DMS153 treated with DMSO at 0.1 percent for 48 hours (cell line): Measurements from ENCODE around the gene BLOC1S1.
A peak's percentile ranks its signal among the peaks of the same experiment; 100 is the strongest.
"Not testable (repeated sequence)": the region's sequence is repeated elsewhere in the genome, so short reads cannot be mapped to it uniquely, and the experiment has no call there.

Source experiments
- DNase-seq: peaks from one replicate; lab custom pipeline; 2025; ENCODE audit not compliant: unreplicated experiment; lab: John Stamatoyannopoulos, UW

BLOC1S1 gene

GRCh38 chr12:55743406-55744339, 27.8 kb downstream of the BLOC1S1 start:
- no peak for DNase-seq

DNA sequence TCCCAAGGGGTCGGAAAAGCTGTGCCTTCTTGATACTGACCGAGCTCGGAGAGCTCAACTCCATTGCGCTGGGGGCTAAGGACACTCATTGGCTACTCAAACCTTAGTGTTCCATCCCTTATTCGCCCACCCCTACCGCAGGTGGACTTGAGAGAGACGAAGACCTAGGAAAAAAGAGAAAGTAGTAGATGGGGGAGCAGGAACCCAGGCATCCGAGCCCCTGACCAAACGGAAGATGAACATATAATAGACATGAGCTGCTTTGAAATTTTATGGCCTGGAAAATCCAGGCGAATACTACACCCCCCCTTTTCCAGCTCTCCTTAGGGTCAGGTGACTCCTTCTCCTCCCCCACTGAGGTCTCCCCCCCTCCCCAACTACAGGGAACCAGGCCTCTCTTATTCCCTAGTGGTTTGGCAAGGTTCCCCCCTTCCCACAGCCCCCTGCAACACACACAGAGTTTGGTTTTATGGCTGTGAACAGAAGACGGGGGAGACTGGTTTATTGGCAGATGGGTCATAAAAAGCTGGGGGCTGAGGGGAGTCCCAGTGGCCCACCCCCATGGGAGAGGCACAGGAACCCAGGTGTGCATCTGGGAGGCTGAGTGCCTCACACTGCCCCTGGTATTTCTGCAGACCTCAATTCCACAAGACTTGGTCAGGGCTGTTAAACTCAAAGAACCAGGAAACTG, 28.6 kb downstream of the BLOC1S1 start:
- no peak for DNase-seq

DNA sequence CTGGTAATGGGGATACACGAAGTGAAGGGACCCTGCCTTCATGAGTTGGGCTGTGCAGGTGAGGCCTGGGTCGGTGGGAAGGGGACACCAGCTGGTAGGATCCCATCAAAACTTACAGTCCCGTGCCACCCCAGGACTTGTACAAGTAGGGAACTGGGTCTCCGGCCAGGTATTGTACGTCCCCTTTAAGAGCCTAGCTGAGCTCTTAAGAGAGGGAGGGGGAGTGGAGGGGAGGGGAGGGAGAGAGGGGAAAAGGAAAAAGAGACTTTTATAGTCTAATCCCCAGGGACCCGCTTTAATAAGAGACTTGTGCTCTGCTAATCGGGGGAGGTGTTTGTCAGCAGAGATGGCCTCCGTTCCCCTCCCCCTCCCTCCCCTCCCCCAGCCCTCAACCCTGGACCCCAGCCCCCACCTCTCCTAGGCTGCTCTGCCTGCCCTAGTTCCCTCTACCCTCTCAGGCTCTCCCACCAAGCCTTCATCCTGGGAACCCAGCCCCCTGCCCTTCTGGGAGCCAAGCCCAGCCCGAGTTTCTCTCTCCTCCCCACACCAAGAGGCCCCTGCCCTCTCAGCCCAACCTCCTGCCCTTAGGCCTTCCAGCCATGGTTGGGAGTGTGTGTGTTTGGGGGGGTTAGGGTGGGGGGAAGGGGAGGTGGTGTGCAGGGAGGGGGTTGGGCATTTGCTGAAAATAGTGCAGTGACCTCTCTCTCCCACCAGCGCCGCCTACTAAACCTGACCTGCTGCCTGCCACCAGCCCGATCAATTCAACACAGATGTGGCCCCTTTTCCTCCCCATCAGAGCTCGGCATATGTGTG, 29.7 kb downstream of the BLOC1S1 start:
- DNase-seq, result peak; percentile 87

DNA sequence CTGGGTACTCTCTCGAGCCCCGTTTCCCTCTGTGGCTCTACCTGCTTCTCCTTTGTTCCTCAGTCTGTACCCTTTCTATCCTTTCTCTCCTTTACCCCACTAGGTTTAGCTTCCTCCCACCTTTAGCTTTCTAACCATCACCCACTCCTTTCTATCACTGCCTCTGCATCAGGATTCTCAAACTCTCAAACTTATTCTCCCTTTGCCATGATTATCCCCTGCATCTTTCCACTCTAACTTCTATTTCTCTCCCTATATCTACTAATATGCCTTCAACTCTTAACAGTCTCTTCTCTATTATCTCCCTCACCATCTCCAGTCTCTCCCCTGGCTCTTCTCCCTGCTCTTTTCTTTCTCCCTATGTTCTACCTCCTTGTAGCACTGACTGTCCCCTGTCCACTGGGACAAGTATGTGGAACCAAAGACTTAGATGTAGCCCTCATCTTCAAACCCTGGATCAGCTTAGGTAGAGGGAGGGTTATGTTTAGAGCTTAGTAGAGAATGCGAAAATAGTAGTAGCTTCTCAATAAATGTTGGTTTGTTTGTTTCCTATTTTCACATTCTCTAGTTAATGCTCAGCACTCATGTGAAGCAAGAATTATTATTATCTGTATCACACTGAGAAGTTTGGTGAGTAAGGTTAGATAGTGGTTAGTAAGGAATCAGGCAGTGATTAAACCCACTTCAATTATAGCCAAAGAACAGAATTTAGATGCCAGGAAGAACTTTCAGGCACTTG, 30.5 kb downstream of the BLOC1S1 start:
- no peak for DNase-seq

DNA sequence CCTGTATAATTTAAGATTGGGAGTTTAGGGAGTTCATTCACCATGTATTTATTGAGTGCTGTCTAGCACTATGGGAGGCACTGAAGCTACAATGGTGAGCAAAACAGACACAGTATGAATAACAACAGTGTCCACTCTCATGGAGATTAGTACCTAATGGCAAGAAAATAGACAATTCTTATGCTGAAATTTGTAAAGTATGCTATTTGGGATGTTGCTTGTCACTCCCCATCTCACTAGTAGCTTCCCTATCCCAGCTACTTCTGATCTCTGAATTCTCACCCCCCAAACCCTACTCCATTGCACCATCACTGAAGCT, 31.0 kb downstream of the BLOC1S1 start:
- no peak for DNase-seq

DNA sequence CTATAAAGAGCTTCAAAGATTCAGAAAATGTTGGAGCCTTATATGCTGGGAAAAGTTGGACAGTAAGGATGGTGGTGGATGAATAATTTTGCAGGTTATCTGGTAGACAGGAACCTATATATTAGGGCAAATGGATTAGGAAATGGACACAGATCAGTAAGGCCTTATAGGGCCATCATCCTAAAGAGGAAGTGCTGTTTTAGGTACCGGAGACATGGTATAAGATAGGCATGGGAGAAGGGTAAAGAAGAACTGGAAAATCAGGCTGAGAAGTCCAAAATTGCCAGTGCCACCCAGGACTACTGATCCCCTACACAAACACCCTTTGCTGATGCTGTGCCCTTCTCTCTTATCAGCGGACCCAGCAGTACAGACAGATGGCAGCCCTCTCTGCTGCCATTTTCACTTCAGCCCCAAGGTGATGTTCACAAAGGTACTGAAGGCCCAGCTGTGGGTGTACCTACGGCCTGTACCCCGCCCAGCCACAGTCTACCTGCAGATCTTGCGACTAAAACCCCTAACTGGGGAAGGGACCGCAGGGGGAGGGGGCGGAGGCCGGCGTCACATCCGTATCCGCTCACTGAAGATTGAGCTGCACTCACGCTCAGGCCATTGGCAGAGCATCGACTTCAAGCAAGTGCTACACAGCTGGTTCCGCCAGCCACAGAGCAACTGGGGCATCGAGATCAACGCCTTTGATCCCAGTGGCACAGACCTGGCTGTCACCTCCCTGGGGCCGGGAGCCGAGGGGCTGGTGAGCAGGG, 32.6 kb downstream of the BLOC1S1 start:
- no peak for DNase-seq

GRCh38 chr12:55755246-55755645, 39.4 kb downstream of the BLOC1S1 start:
- DNase-seq, result no peak

DNA sequence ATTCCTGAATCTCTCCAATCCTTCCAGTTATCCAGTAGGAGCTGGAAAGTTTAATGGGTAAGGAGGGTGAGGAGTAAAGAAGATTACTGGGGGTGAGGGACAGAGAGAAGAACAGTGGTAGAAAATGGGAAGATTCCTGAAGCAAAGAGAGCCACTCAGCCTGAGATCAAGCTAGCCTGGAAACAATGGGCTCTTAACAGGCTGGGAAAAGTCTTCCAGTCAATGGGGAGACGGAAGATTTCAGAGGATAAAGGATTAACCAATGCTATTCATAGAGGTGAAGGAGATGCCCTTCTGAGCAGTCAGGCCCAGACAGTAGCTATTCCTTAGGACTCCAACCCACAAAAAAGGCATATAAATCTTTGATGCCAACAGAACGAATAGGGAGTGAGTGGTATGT, 41.9 kb downstream of the BLOC1S1 start:
- DNase-seq, result no peak

GRCh38 chr12:55758575-55758974, 42.7 kb downstream of the BLOC1S1 start:
- not testable (repeated sequence) for DNase-seq

- DNase-seq, result no peak
These were observed 44.8 kb downstream of the BLOC1S1 start for GRCh38 chr12:55760663-55761062.

GRCh38 chr12:55762646-55763045, 46.8 kb downstream of the BLOC1S1 start:
- no peak for DNase-seq

- DNase-seq, result no peak
These were observed 50.0 kb downstream of the BLOC1S1 start for GRCh38 chr12:55765736-55766290.

GRCh38 chr12:55767156-55767555, 51.3 kb downstream of the BLOC1S1 start:
- DNase-seq, result no peak
